ENCODE data around the gene ZDHHC17.
"Not testable (repeated sequence)": the region's sequence is repeated elsewhere in the genome, so short reads cannot be mapped to it uniquely, and the experiment has no call there.

ZDHHC17 gene

DNA sequence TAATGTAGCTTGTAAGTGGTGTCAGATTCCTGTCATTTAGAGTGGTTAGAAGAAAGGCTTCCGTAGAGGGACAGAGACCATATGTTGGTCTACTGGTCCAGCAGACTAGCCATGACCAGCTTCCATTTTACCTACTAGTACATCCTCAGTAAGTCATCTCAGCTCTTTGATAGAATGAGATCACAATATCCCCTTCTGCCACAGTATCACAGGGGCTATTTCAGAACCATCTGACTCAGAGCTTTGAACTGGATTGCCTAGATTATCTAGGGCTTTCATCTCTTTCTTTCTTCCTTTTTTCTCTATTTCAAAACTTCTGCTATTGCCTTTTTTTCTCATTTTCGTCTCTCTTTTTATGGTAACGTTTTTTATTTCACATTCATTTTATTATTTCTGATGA is 4.7 kb downstream of the ZDHHC17 start:
- H3K4me3 ChIP-seq (ENCODE audit: low read depth, low read length) = no peak overlapping the region
- TF ChIP-seq CTCF (IDR thresholded peaks at IDR 0.05; ENCODE audit: low read depth, low read length) (no peak), MAX (IDR thresholded peaks at IDR 0.05; ENCODE audit: low read depth, low read length) (no peak), MYC (IDR thresholded peaks at IDR 0.05; ENCODE audit: low read depth, low read length) (no peak), POLR2A (IDR thresholded peaks at IDR 0.05; ENCODE audit: extremely low read depth, insufficient read length) (no peak)
- DNase-seq (ENCODE audit: low read depth) = peak; percentile 47

DNA sequence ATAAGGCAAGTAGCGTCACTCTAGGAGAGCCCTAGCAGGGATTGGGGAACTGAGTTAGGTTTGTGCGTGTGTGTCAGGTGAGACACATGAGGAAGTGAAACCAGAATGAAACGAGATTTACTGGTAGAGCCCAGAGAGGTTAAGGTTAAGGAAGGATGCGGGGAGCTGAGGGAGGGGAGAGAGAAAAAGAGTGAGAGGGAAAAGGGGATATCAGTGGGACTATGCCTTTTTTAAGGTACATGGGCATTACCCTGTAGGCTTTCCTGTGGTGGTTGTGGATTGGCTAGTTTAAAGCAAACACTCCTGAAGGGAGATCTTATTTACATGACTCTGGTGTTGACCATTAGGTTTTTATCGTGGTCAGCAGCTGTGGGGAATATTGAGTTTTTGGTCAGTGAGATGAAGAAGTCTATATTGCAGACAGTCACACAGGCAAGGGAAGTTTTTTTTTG is 13.9 kb downstream of the ZDHHC17 start:
- peak; percentile 46 for DNase-seq (ENCODE audit: low read depth)
- H3K4me3 ChIP-seq (ENCODE audit: low read depth, low read length) = no peak overlapping the region
- TF ChIP-seq MAX (IDR thresholded peaks at IDR 0.05; ENCODE audit: low read depth, low read length) = no peak

DNA sequence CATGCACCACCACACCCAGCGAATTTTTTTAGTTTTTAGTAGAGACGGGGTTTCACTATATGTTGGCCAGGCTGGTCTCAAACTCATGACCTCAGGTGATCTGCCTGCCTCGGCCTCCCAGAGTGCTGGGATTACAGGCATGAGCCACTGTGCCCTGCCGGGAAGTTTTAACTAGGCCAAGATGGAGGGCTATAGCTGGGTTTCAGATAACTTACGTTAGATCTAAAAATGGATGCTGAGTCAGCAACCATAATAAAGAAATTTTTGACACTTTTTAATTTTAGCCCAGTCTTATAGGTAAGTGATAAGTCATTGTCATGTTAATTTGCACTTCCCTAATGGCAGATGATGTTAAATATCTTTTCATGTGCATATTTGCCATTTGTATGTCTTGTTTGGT is 14.4 kb downstream of the ZDHHC17 start:
- TF ChIP-seq POLR2A (IDR thresholded peaks at IDR 0.05; ENCODE audit: extremely low read depth, insufficient read length) (no peak), MYC (IDR thresholded peaks at IDR 0.05; ENCODE audit: low read depth, low read length) (no peak)
- no peak for DNase-seq (ENCODE audit: low read depth)
- H3K4me3 ChIP-seq (ENCODE audit: low read depth, low read length) = no peak overlapping the region

- DNase-seq (ENCODE audit: low read depth) = not testable (repeated sequence)
Measured at GRCh38 chr12:76779310-76779709, 15.4 kb downstream of the ZDHHC17 start.

GRCh38 chr12:76781321-76781720 is 17.4 kb downstream of the ZDHHC17 start:
- H3K4me3 ChIP-seq (ENCODE audit: low read depth, low read length) = no peak overlapping the region
- TF ChIP-seq POLR2A (IDR thresholded peaks at IDR 0.05; ENCODE audit: extremely low read depth, insufficient read length) (no peak), MYC (IDR thresholded peaks at IDR 0.05; ENCODE audit: low read depth, low read length) (no peak), CTCF (IDR thresholded peaks at IDR 0.05; ENCODE audit: low read depth, low read length) (no peak), MAX (IDR thresholded peaks at IDR 0.05; ENCODE audit: low read depth, low read length) (no peak)
- no peak for DNase-seq (ENCODE audit: low read depth)

More at GRCh38 chr12:76779310-76779709, 15.4 kb downstream of the ZDHHC17 start:
- H3K4me3 ChIP-seq (ENCODE audit: low read depth, low read length) = not testable (repeated sequence)

DNA sequence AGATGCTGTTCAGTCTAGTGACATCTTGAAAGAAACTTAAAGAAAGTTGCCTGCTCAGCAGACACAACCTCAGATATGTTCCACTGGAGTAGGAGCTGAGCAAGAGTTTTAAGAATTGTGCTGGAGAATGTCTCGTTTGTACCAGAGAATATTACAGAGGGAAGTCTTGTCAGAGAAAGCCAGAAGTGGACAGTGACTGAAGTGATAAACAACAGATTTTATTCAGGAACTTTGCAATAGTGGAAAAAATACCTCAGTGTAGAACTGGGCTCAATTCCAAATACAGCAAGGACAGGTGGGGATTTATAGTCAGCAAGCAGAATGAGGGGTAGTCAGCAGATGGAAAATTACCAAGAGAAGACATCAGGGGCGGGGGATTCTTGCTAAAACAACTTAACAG is 18.6 kb downstream of the ZDHHC17 start:
- TF ChIP-seq CTCF (IDR thresholded peaks at IDR 0.05; ENCODE audit: low read depth, low read length) = no peak
- no peak for TF ChIP-seq MYC (IDR thresholded peaks at IDR 0.05; ENCODE audit: low read depth, low read length)
- TF ChIP-seq MAX (IDR thresholded peaks at IDR 0.05; ENCODE audit: low read depth, low read length) = no peak
- TF ChIP-seq POLR2A (IDR thresholded peaks at IDR 0.05; ENCODE audit: extremely low read depth, insufficient read length) = no peak
- DNase-seq (ENCODE audit: low read depth) = no peak
- H3K4me3 ChIP-seq (ENCODE audit: low read depth, low read length) = no peak overlapping the region

GRCh38 chr12:76784600-76785051 is 20.7 kb downstream of the ZDHHC17 start:
- no peak overlapping the region for H3K4me3 ChIP-seq (ENCODE audit: low read depth, low read length)
- DNase-seq (ENCODE audit: low read depth) = no peak
- no peak for TF ChIP-seq POLR2A (IDR thresholded peaks at IDR 0.05; ENCODE audit: extremely low read depth, insufficient read length)
- no peak for TF ChIP-seq MAX (IDR thresholded peaks at IDR 0.05; ENCODE audit: low read depth, low read length)
- TF ChIP-seq MYC (IDR thresholded peaks at IDR 0.05; ENCODE audit: low read depth, low read length) = no peak
- TF ChIP-seq CTCF (IDR thresholded peaks at IDR 0.05; ENCODE audit: low read depth, low read length) = no peak
